Neural progenitor cell (in vitro differentiated cells): ENCODE measurements around the gene PPTC7. TPM values are rescaled to one million over a fixed set of nuclear protein-coding genes. Genes with fewer than 3 reads are reported as not detected.
"Not testable (repeated sequence)": the region's sequence is repeated elsewhere in the genome, so short reads cannot be mapped to it uniquely, and the experiment has no call there.

Experiments used
- DNase-seq: peaks from one replicate; pipeline ENCODE4 v3.0.0-alpha.2; 2016; ENCODE audit warnings: low spot score
- H2AFZ ChIP-seq: fragments of 200-600 bp; sonication (generic); replicated peaks from 2 replicates; pipeline ENCODE4 v1.6.1; 2016; ENCODE audit warnings: antibody characterized with exemption
- H3F3A ChIP-seq: fragments of 200-600 bp; sonication (generic); 2 replicates; pipeline ENCODE4 v1.6.1; 2016; ENCODE audit warnings: antibody characterized with exemption, low read depth
- H3K27ac ChIP-seq: fragments of 200-600 bp; sonication (generic); 2 replicates; pipeline ENCODE4 v1.5.1; 2016; ENCODE audit warnings: mild to moderate bottlenecking
- H3K27me3 ChIP-seq: fragments of 200-600 bp; sonication (generic); 2 replicates; pipeline ENCODE4 v1.6.1; 2016; ENCODE audit warnings: mild to moderate bottlenecking, moderate library complexity
- H3K36me3 ChIP-seq: fragments of 200-600 bp; sonication (generic); 2 replicates; pipeline ENCODE4 v1.5.1; 2016
- H3K4me1 ChIP-seq: fragments of 200-600 bp; sonication (generic); 2 replicates; pipeline ENCODE4 v1.6.1; 2016; ENCODE audit warnings: mixed run types
- H3K4me2 ChIP-seq: fragments of 200-600 bp; sonication (generic); 2 replicates; pipeline ENCODE4 v1.6.1; 2016
- H3K4me3 ChIP-seq: fragments of 200-600 bp; sonication (generic); 2 replicates; pipeline ENCODE4 v1.5.1; 2016
- H3K79me2 ChIP-seq: fragments of 200-600 bp; sonication (generic); 2 replicates; pipeline ENCODE4 v1.6.1; 2016; ENCODE audit warnings: low read depth
- H3K9ac ChIP-seq: fragments of 200-600 bp; sonication (generic); 2 replicates; pipeline ENCODE4 v1.6.1; 2016
- H3K9me3 ChIP-seq: fragments of 200-600 bp; sonication (generic); 2 replicates; pipeline ENCODE4 v1.5.1; 2016; ENCODE audit warnings: low read depth
- H4K20me1 ChIP-seq: fragments of 200-600 bp; sonication (generic); 2 replicates; pipeline ENCODE4 v1.6.1; 2016; ENCODE audit warnings: low read depth
- H3K27ac Mint-ChIP-seq: 3 replicates; pipeline ENCODE4 v1.8.0; 2021; ENCODE audit warnings: mixed read lengths
- H3K27me3 Mint-ChIP-seq: 2 replicates; pipeline ENCODE4 v1.8.0; 2022; ENCODE audit warnings: low read depth, mild to moderate bottlenecking, inconsistent platforms, moderate library complexity, mixed read lengths; ENCODE audit not compliant: insufficient read depth
- H3K36me3 Mint-ChIP-seq: 3 replicates; pipeline ENCODE4 v1.8.0; 2021; ENCODE audit warnings: mixed read lengths
- H3K4me1 Mint-ChIP-seq: 3 replicates; pipeline ENCODE4 v1.8.0; 2021; ENCODE audit warnings: mixed read lengths
- H3K4me3 Mint-ChIP-seq: 3 replicates; pipeline ENCODE4 v1.8.0; 2021; ENCODE audit warnings: mild to moderate bottlenecking, moderate library complexity, mixed read lengths
- H3K9me3 Mint-ChIP-seq: 3 replicates; pipeline ENCODE4 v1.8.0; 2020; ENCODE audit warnings: mixed read lengths
- EZH2 ChIP-seq: fragments of 200-600 bp; sonication (generic); IDR thresholded peaks from 2 replicates; pipeline ENCODE4 v1.6.1; 2017; ENCODE audit warnings: antibody characterized with exemption, mild to moderate bottlenecking, moderate library complexity
- EZH2phosphoT487 ChIP-seq: fragments of 200-600 bp; sonication (generic); IDR thresholded peaks from 2 replicates; pipeline ENCODE4 v1.6.1; 2017; ENCODE audit warnings: antibody characterized with exemption
- total RNA-seq: library from RNA; depleted of rRNA; stranded (reverse); fragments of >200 nt; gene quantifications from 2 replicates; pipeline ENCODE4 v1.2.3, GENCODE V29; 2015; ENCODE audit warnings: low replicate concordance
- TF ChIP-seq, protein P1 (sequence below): fragments of 200-600 bp; sonication (generic); IDR thresholded peaks from 2 replicates; pipeline ENCODE4 v1.5.1; 2017; ENCODE audit warnings: antibody characterized with exemption, mild to moderate bottlenecking

PPTC7 gene
- total RNA-seq, 1 donor from 2014 or later = 11.2 TPM

DNA sequence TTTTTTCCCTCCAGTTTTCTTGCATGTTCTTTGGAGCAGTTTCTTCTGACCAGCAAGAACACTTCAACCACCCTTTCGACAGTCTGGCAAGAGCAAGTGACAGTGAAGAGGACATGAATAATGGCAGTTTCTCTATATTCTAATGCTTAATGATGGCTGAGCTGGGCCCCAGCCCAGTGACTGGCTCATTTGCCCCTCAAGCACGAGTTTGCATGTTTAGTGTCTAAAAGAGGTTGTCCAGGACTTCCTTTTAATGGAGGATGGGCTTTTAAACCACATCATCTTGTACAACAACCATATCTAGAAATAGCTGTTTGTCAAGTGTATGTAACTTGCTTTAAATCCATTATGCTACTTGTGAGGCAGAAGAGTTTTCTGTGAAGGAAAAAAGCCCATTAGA lies 52.6 kb downstream of the PPTC7 start:
- Histone ChIP-seq H2AFZ (no peak overlapping the region), H3K4me1 (no peaks in the 10 kb centered on the region), H3K79me2 (no peaks in the 10 kb centered on the region), H3K9me3 (no peaks in the 10 kb centered on the region), H3F3A (no peaks in the 10 kb centered on the region), H3K4me3 (no peak overlapping the region), H4K20me1 (no peaks in the 10 kb centered on the region), H3K27ac (no peak overlapping the region), H3K4me2 (no peak overlapping the region), H3K36me3 (no peaks in the 10 kb centered on the region), H3K9ac (no peak overlapping the region), H3K27me3 (no peaks in the 10 kb centered on the region)
- no peak for TF ChIP-seq EZH2phosphoT487
- no peak overlapping the region for H3K27ac Mint-ChIP-seq
- H3K4me3 Mint-ChIP-seq = no peak overlapping the region
- H3K9me3 Mint-ChIP-seq = no peaks in the 10 kb centered on the region
- peaks cover 2% of the 10 kb centered on the region for H3K27me3 Mint-ChIP-seq
- peaks cover 6% of the 10 kb centered on the region for H3K4me1 Mint-ChIP-seq
- peaks cover 6% of the 10 kb centered on the region for H3K36me3 Mint-ChIP-seq
- DNase-seq = no peak

DNA sequence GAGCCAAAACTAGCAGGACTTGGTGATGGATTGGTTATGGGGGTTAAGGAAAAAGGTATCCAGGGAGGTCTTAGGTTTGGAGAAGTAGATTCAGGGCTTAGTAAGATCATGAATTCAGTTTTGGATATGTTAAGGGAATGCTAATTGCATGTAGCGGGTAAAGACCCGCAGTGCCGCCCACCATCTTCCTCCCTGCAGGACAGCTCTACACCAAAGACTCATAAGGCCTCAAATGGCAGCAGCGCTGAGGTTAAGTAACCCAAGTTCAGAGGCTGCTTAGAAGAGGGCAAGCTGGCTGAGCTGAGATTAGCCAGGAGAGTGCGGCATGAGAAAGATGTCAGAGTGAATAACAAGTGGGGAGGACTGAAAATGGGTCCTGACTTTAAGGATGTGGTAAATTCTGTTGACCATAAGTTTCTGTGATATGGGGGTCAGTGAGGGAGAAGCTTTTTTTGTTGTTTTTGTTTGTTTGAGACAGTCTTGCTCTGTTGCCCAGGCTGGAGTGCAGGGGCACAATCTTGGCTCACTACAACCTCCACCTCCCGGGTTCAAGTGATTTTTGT lies 54.8 kb downstream of the PPTC7 start:
- no peak overlapping the region for H3K27ac ChIP-seq
- peaks cover 2% of the 10 kb centered on the region for H3K27me3 Mint-ChIP-seq
- DNase-seq = no peak
- TF ChIP-seq EZH2 (no peak), EZH2phosphoT487 (no peak)
- TF ChIP-seq, protein P1, sequence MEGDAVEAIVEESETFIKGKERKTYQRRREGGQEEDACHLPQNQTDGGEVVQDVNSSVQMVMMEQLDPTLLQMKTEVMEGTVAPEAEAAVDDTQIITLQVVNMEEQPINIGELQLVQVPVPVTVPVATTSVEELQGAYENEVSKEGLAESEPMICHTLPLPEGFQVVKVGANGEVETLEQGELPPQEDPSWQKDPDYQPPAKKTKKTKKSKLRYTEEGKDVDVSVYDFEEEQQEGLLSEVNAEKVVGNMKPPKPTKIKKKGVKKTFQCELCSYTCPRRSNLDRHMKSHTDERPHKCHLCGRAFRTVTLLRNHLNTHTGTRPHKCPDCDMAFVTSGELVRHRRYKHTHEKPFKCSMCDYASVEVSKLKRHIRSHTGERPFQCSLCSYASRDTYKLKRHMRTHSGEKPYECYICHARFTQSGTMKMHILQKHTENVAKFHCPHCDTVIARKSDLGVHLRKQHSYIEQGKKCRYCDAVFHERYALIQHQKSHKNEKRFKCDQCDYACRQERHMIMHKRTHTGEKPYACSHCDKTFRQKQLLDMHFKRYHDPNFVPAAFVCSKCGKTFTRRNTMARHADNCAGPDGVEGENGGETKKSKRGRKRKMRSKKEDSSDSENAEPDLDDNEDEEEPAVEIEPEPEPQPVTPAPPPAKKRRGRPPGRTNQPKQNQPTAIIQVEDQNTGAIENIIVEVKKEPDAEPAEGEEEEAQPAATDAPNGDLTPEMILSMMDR = no peak
- no peaks in the 10 kb centered on the region for H4K20me1 ChIP-seq
- no peak overlapping the region for H3K4me2 ChIP-seq
- H3K4me1 ChIP-seq = no peaks in the 10 kb centered on the region
- no peaks in the 10 kb centered on the region for H3F3A ChIP-seq
- H3K9me3 ChIP-seq = no peaks in the 10 kb centered on the region
- no peaks in the 10 kb centered on the region for H3K36me3 ChIP-seq
- H2AFZ ChIP-seq = no peak overlapping the region
- peak overlapping the region; percentile 29 for H3K27ac Mint-ChIP-seq
- H3K4me3 Mint-ChIP-seq = no peak overlapping the region
- no peaks in the 10 kb centered on the region for H3K9me3 Mint-ChIP-seq
- H3K27me3 ChIP-seq = no peaks in the 10 kb centered on the region
- peaks cover 4% of the 10 kb centered on the region for H3K36me3 Mint-ChIP-seq
- H3K9ac ChIP-seq = no peak overlapping the region
- H3K4me3 ChIP-seq = no peak overlapping the region
- no peaks in the 10 kb centered on the region for H3K79me2 ChIP-seq
- H3K4me1 Mint-ChIP-seq = peaks cover 6% of the 10 kb centered on the region

DNA sequence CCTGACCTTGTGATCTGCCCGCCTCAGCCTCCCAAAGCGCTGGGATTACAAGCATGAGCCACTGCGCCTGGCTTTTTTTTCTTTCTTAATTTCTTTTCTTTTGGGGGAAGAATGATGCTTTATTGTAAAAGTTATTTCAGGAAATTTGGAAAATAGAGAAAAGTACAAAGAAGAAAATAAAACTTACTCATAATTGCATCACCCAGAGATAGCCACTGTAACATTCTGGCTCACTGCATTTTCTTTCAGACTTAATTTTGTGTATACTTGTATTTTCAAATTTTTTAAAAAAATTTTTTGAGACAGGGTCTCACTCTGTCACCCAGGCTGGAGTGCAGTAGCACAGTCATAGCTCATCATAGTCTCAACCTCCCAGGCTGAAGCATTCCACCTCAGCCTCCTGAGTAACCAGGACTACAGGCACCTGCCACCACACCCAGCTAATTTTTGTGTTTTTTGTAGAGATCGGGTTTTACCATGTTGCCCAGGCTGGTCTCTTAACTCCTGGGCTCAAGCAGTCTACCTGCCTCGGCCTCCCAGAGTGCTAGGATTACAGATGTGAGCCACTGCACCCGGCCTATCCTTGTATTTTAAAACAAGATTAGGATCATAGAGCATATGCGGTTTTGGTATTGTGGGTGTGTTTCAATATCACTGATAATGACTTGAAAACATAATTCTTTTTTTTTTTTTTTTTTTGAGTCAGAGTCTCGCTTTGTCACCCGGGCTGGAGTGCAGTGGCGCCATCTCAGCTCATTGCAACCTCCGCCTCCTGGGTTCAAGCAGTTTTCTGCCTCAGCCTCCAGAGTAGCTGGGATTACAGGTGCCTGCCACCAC lies 62.0 kb downstream of the PPTC7 start:
- not testable (repeated sequence) for H3K79me2 ChIP-seq, H3F3A ChIP-seq, H3K9me3 ChIP-seq, H3K4me1 Mint-ChIP-seq, H3K27ac Mint-ChIP-seq, H3K4me3 Mint-ChIP-seq, H3K4me1 ChIP-seq, H3K4me2 ChIP-seq, H3K27me3 ChIP-seq, H3K27ac ChIP-seq, DNase-seq, H3K9me3 Mint-ChIP-seq, H4K20me1 ChIP-seq, H3K4me3 ChIP-seq, H3K36me3 ChIP-seq, H3K27me3 Mint-ChIP-seq, H2AFZ ChIP-seq, H3K9ac ChIP-seq, H3K36me3 Mint-ChIP-seq

DNA sequence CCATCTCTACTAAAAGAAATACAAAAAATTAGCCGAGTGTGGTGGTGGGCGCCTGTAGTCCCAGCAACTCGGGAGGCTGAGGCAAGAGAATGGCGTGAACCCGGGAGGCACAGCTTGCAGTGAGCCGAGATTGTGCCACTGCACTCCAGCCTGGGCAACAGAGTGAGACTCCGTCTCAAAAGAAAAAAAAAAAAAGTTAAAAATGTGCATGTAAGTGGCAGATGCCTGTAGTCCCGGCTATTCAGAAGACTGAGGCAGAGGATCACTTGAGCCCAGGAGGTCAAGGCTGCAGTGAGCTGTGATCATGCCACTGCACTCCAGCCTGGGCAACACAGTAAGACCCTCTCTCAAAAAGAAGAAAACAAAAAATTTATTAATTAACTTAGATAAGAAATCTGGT lies 65.1 kb downstream of the PPTC7 start:
- not testable (repeated sequence) for H3K27ac Mint-ChIP-seq, H3K4me3 ChIP-seq, H2AFZ ChIP-seq, H3K36me3 Mint-ChIP-seq, H3K9me3 Mint-ChIP-seq, H3K4me1 ChIP-seq, H3K9ac ChIP-seq, H3K4me2 ChIP-seq, H3K27me3 ChIP-seq, H3K4me3 Mint-ChIP-seq, H3K79me2 ChIP-seq, H3K27ac ChIP-seq, H3K4me1 Mint-ChIP-seq, DNase-seq, H4K20me1 ChIP-seq, H3F3A ChIP-seq, H3K9me3 ChIP-seq, H3K27me3 Mint-ChIP-seq, H3K36me3 ChIP-seq
